Subcutaneous adipose tissue (tissue), 4 donors: ENCODE measurements around the gene EOLA2. TPM values are rescaled to one million over a fixed set of nuclear protein-coding genes. Genes with fewer than 3 reads are reported as not detected.

Source experiments
- CTCF ChIP-seq: fragments of 450-650 bp; IDR thresholded peaks from one replicate; pipeline ENCODE4 v1.5.1; 2016; ENCODE audit warnings: low read depth, mild to moderate bottlenecking, control low read depth, antibody characterized with exemption, moderate library complexity
- total RNA-seq, 4 donors: library from RNA; depleted of rRNA; stranded (reverse); fragments of >200 nt; gene quantifications; one replicate each; pipeline ENCODE4 v1.1.0, GENCODE V29; 2016

The EOLA2 gene
- total RNA-seq: 10 to 100 TPM; 11.7 to 35.8 (median 15.9) TPM

- TF ChIP-seq CTCF: no peak
Observed at GRCh38 chrX:149938427-149938880, at the start of gene EOLA2. EOLA2 (minus strand) TSS chrX:149938491; CDS start chrX:149933874, 4,617 bp downstream.

GRCh38 chrX:149987613-149988012 lies 49.3 kb upstream of the EOLA2 start:
- no peak for TF ChIP-seq CTCF

GRCh38 chrX:149984411-149984810 lies 46.1 kb upstream of the EOLA2 start:
- TF ChIP-seq CTCF: no peak

- no peak for TF ChIP-seq CTCF
Observed at GRCh38 chrX:149982310-149982709, 44.0 kb upstream of the EOLA2 start.

- no peak for TF ChIP-seq CTCF
Observed at GRCh38 chrX:149979126-149979644, 40.9 kb upstream of the EOLA2 start.

GRCh38 chrX:149962859-149963757 lies 24.8 kb upstream of the EOLA2 start:
- TF ChIP-seq CTCF: no peak

- no peak for TF ChIP-seq CTCF
Observed at GRCh38 chrX:149962010-149962409, 23.7 kb upstream of the EOLA2 start.
